GOT3 (cell line): ENCODE results near the gene SLC19A1.
A peak's percentile ranks its signal among the peaks of the same experiment; 100 is the strongest.

Experiments used
- DNase-seq: peaks from one replicate; lab custom pipeline; 2025; ENCODE audit warnings: mixed read lengths; lab: John Stamatoyannopoulos, UW

SLC19A1 gene

DNA sequence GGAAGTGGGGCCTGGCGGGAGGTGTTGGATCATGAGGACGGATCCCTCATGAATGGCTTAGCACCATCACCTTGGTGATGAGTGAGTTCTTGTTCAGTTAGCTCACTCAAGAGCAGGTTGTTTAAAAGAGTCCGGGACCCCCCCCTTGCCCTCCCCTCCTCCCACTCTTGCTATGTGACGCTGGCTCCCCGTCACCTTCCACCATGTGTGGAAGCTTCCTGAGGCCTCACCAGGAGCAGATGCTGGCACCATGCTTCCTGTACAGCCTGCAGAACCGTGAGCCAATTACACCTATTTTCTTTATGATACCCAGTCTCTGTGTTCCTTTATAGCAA is 3.0 kb upstream of the SLC19A1 start:
- DNase-seq, result no peak

DNA sequence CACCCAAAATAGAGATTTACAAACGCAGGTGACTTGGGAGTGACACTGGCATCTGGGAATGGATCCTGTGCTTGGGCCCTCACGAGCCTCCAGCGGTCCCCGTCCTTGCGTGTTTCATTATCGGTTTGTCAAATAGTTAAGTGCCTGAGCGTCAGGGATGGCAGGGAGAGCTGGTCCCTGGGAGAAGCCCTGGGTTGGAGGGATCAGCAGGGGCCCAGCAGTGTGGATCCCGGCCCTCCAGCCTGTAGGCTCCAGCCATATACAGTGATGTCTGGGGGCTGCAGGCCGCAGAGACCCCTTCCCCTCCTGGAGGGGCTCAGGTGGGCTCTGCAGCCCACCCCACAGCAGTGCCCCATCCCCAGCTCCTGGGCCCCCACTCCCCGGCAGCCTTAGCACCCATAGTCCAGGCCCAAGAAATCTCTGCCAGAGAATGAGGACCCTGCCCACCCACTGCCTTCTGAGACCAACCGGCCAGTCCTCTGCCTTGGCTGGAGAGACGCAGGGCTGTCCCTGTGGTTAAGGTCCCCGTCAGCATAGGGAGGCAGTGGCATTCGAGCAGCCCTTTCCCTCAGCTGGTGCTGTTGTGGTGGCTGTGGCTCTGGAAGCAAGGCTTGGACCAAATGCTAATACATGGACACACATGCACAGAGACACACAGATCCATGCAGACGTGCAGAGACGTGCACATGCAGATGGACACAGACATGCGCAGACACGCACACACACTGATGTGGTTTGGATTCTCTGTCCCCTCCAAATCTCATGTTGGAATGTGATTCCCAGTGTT is 2.4 kb upstream of the SLC19A1 start:
- DNase-seq, result no peak

DNA sequence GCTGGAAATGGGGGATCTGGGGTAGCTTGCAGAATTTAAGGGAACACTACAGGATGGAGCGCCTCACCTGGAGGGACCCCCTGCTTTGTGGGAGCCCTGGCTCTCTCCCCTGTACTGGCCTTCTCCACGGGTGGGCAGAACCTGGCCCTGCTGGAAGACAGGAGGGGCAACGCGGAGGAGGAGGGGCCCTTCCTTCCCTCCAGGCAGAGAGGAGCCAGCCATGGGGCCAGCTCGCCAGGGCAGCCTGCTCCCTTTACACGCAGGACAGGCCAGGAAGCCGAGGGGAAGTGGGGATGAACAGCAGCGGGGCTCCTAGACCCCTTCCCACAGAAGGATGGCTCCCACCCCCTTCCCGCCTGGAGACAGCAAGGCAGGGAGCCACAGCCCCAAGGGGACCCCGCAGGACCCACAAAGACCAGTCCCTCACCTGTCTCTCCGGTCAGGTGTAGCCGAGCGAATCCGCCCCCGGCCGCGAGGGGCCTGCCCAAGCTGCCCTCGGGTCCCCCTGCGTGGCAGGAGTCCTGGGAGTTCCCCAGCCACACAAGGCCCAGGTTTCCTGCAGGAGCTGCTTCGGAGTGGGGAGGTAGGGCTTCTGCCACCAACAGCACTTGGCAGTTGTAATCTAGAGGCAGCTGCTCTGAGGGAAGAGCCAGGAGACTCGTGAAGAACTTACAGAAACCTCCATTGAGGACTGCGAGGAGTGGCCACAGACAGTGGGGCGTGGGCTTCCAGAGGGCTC is 1.6 kb upstream of the SLC19A1 start:
- DNase-seq, result no peak

DNA sequence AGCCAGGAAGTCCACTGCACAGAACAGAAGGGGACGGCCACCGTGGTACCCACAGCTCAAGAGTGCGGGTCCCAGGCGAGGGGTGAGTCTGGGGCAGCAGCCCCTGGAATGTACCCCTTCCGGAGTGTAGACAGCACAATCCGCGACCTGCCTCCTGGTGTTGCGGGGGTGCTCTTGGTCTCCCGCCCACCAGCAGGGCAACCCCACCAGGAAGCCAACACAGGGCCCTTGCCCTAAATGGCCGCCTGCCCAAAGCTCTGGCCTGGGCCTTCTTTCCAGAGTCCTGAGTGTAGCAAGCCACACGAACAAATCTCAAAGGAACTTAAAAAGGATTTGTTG is 1.1 kb upstream of the SLC19A1 start:
- no peak for DNase-seq

DNA sequence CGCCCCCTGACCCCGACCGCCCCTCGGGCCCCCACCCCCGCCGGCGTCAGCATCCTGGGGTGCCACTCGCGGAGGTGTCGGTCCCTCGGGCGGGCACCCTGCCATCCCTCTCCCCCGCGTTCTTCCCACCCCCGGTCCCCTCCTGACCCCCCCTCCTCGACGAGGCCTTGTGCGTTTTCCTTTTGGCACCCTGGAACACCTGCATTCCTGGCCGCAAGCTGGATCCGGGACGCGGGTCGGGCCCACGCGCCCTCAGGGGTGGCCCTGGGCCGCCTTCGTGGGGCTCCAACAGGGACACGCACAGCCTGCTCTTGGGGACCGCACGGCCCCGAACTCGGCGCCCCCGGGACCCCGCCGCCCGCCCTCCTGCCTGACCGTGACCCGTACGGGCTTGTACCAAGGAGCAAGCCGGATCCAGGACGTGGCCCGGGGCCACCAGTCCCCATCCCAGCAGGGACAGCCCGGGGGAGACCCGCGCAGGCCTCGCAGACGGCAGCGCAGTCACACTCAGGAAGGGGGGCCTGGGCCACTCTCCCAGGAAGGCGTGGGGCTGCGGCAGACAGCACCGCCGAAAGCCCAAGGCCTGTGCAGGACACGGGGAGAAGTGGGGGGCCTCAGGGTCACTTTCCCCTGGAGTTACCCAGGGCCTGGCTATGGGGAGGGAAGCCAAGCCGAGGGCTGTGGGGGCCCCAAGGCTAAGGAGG is 579 bp upstream of the SLC19A1 start:
- no peak for DNase-seq

DNA sequence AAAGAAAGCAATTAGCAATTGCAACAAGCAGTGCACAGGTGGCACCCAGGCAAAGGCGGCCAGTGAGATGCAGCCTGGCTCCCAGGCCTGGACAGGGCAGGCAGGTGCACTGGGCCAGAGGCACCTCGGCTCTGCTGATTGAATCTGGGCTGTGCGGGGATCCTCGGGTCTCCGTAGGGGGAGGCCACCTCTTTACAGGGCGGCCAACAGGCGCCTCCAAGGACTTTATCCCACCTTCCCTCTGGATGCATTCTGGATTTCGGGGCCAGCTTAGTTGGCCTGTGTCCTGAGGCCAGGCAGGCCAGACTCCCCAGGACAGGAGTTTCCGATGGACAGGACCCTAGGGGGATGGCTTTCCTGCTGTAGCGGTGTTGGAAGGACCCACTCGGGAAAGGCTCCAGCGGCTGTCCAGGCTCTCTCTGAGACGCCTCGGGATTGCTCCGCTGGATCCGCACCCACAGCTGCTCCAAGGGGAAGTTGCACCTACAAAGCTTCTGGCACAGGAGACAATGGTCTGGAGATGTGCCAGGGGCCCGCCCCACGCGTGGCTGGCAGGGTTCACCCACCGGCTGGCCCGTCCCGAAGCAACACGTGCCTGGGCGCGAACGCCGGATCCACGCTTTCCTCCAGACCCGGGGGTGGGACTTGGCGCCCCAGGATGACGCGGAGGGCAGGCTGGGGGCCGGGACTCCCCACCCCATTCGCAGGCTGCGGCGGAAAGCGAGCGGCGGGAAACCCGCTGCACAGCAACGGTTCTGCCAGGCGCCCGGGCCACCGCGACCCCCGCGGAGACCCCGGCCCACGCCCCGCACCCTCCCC is 810 bp downstream of the SLC19A1 start:
- DNase-seq, result peak; percentile 31

DNA sequence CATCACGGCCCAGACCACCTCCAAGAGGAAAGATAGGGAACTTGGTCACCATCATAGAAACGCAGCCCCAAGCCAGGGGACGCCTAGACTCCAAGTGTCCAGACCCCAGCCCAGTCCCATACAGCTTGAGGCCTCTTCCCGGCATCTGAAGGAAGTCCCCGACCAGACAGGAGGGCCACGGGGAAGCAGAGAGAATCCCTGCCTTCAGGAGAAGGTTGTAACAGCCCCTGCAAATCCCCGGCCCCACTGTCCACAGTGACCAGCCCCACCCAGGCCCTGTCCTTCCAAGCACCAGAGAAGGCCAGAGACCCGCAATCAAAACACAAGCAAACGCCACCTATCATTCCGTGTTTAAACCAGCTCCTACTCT is 1.7 kb downstream of the SLC19A1 start:
- no peak for DNase-seq

DNA sequence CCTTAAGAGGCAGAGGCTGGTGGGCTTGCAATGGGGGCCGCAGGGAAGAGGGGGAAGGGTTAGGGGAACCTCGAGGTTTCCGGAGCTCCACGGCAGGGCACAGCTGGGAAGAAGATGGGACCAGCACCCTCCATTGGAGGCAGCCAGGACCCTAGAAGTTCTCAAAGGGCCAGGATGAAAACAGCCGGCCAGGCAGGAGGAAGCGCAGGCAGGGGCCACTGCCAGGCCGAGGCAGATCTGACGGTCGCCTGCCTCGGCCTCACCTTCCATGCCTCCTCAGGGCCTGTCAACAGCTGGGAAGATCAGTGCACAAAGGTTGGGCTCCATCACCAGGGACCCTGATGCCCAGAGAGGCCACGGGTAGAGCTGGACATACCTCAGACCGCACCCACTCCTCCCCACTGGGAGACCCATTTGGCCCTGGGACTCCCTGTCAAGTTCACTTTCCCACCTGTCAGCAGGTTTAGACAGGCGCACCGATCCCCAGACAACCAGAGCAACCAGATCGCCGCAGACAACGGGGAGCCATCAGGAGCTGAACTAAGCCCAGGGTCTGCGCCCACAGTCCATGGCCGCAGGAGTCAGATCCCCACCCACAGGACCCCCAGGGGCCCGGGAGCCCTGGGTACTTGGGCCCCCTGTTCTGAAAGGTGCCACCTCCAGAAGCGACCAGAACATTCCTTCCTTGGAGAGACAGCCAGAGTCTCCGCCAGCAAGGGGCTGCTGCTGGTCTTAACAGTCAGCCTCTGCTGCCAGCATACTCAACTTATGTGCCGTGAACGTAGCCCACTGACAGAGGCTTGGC is 2.2 kb downstream of the SLC19A1 start:
- no peak for DNase-seq

DNA sequence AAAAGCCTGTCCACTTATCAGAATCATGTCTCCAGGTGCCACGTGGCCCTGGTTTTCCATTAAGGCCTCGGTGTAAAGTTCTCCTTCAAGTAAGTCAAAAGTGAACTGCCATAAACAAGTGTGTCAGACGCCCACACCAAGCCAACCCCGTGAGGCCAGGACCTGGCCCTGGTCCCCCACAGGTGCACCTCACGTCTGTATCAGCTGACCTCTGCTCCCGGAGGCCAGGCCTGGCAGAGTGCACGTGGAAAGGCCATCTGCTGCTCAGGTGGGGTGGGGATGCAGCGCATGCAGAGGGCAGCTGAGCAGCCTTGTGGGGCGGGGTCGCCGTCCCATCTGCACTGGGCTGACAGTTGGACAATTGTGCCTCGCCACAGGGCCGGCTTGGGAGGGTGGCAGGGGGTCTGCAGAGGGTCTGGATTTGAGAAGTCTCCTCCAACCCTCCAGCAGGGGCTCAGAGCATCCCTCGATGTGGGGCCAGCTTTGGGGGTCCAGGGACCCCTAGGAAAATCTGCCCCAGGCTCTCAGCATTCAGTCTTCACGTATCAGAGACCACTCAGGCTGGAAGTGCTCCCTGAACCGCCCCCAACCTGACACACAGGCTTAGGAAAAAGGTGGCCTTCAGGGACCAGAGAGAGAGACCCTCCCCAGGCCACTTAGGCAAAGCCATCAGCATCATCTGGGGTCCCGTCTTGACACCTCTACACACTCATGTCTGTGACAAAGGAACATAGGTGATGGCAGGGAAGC is 3.0 kb downstream of the SLC19A1 start:
- no peak for DNase-seq

DNA sequence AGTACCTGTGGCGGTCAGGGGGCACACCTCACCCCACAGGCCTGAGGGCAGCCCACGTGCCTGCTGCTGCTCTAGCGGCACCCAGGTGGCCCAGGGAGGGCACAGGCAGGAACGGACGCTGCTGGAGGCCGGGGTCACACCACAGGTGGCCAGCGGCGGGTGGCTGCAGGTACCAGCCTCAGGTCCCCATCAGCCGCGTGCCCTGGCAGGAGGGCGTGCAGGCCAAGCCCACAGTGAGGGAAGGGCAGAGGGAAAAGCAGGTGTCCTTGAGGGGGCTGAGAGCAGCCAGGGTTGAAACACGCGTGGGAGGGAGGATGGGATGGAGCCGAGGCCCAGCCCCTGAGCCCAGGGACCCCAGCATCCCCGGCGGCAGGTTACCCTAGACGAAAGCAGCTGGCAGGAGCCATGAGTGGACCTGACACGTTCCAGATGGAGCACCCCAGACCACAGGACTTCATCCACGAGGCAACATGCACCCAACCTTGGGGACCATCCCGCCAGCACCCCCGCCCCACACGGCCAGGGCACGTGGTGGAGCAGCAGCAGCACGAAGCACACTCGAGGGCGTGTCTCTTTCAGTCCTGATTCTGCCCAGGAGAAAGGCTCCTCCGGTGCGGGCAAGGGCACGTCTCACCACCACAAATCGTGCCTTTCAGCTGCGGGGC is 3.7 kb downstream of the SLC19A1 start:
- DNase-seq, result no peak

DNA sequence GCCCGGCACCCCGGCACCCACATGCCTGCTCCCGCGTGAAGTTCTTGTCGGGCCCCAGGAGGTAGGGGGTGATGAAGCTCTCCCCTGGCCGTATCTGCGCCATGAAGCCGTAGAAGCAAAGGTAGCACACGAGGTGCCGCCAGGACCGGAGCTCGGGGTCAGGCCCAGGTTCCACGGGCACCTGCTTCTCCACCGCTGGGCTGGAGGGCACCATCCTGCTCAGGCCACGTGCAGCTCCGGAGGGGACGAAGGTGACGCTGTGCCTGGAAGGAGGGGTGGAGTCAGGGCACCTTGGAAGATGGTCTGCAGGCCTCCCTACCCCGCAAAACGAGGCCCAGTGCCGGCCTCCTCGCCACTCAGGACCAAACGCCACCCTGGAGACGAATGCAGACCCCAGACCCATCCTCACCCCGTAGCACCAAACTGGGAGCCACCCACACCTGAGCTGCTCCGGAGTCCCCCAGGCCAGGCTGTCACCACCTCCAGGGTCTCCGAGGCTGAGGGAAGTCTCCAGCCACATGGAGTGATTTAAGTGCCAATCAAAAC is 4.4 kb downstream of the SLC19A1 start:
- no peak for DNase-seq

DNA sequence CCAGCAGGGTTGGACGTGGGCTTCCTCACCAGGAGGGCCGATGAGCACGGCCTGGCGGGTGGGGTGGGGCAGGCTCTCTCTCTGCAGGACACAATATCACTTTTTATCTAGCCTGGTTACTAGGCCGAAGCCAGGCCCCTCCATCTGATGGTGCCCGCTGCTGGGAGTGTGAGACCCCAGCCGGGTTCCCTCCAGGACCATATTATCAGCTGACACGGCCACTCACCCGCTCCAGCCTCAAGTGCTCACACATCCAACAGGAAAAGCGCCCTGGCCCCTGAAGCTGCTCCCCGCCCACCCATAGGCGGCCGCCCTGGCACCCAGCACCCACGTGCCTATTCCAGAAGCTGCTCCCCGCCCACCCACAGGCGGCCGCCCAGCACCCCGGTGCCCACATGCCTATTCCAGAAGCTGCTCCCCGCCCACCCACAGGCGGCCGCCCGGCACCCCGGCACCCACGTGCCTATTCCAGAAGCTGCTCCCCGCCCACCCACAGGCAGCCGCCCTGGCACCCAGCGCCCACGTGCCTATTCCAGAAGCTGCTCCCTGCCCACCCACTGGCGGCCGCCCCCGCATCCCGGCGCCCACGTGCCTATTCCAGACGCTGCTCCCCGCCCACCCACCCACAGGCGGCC is 5.0 kb downstream of the SLC19A1 start:
- DNase-seq, result no peak

DNA sequence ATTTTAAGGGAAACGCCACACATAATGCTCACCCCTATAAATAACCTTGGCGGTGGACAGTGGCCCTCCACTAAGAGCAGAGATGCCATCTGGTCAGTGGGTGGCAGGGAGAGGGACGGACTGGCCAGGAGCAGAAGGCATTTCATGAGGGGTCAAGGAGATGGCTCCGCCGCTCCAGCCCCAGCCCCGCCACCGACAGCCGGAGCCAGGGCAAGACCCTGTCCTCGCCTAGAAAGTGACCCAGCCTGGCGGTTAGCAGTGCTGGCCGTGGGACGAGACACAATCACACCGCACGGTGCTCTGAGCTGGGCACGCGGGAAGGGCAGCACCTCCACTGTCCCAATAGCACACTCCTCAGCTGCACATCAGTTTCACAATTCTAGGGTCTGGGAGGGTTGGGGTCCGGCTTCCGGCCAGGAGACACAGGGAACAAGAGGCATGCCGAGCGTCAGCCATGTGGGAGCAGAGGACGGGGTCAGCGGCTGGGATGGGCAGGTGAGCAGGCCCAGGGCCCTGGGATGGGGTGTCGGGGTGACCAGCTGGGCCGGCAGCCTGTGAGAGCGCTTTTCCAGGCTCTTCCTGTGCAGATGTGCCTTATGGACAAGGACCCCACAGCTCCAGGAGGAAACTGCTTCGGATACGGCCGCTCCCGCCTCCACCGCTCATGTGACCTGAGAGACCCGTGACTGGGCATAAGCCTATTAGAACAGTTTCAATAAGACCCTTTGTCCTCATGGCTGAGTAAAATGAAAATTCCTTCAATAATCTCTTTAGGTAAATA is 5.7 kb downstream of the SLC19A1 start:
- DNase-seq, result no peak

DNA sequence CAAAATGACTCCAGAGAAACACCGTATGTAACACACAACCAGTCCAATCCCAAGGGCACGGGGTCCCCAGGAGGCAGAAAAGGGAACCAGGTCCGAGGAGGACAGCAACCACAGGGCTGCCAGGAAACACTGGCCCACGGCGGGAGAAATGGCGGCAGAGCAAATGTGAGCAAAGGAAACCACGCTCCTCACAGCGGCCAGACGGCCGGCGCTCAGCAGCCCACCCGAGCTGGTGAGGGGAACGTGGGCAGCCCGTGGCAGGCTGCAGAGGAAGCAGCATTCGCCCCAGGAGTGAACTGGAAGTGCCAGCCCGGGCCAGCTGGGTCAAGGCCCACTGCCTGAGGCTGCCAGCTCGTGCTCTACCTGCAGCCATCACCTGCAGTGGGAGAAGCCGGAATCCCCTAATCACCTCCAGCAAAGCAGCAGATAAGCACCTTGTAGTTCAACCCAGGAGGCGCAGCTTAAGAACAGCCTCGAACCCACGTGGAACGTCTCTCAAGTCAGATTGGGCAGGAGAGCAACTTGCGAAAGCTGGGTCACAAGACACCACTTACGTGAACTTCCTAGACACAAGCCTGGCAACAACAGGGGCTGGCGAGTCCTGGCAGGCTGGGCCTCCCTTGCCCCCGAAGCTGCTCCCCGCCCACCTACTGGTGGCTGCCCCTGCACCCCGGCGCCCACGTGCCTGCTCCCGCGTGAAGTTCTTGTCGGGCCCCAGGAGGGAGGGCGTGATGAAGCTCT is 6.7 kb downstream of the SLC19A1 start:
- no peak for DNase-seq

DNA sequence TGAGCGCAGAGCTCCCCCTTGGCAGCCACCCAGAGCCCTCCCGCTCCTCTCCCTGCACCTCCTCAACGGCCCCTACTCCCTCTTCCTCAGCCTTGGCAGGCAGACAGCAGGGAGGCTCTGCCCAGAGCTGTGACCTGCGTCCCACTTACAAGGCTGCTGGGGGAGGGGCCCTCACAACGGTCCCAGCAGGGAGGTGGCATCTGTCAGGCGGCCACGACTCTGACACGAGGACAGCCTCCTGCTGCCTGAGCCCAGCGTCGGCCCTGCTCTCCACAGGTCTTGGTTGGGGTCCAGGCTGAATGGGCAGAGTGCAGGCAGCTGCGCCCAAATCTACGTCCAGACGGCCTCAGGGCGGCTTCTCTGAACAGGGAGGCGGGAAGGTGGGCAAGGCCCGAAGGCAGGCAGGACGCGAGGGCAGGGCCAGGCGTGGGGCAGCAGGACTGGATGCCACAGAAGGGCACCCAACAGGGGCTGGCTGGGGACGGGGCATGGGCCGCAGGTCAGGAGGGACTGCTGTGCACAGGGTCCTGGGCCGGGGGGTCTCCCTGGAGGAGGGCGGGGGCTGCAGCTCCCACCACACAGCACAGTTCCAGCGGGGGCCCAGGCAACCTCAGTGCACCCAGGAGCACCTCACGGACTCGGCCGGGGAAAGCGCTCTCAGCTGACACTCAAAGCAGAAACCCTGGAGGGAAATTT is 7.5 kb downstream of the SLC19A1 start:
- no peak for DNase-seq

DNA sequence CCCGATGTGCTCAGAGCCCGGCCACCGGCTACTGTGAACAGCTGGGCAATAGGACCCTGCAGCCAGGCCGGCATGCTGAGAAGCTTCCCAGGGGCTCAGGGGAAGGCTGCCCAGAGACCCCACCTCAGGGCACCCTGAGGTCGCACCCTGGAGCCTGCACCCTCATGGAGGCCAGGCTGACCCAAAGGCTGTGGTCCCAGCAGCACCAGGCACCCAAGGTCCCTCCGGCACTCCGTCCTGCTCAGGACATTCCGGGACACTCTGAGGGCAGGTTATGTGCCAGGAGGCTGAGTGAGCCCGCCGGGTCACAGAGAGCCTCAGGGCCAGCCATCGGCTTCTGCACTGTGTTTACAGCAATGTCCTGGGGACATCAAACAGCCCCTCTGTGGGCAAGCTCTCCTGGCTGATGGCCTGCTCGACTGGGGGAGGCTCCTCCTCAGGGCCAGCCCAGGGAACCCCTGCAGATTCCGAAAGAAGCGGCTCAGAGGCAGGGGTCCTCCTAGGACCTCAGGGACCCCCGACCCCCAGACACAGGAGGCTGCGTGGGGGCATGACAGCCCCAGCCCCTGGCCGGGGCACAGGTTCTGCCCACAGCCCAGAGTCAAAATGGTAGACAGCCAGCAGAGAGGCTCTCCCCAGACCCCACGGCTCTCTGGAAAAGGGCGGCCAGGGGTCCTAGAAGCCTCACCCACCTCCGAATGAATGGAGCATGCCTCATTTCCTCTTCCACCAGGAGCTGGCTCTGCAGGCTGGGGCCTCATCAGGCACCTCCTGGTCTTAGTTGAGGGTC is 8.2 kb downstream of the SLC19A1 start:
- DNase-seq, result no peak
